Measurements from ENCODE around the gene COL18A1.

COL18A1 gene

GRCh38 chr21:45470773-45471524 lies 66.0 kb downstream of the COL18A1 start:
- peak; percentile 80 for DNase-seq

GRCh38 chr21:45471525-45472221 lies 66.7 kb downstream of the COL18A1 start:
- DNase-seq = no peak

GRCh38 chr21:45472445-45473365 lies 67.7 kb downstream of the COL18A1 start:
- no peak for DNase-seq

GRCh38 chr21:45473496-45474322 lies 68.7 kb downstream of the COL18A1 start:
- no peak for DNase-seq

- DNase-seq = no peak
Measured at GRCh38 chr21:45474323-45474950, 69.5 kb downstream of the COL18A1 start.

GRCh38 chr21:45475004-45475685 lies 70.2 kb downstream of the COL18A1 start:
- no peak for DNase-seq

- no peak for DNase-seq
Measured at GRCh38 chr21:45475797-45476570, 71.0 kb downstream of the COL18A1 start.

GRCh38 chr21:45476582-45476981 lies 71.6 kb downstream of the COL18A1 start:
- no peak for DNase-seq

- no peak for DNase-seq
Measured at GRCh38 chr21:45477176-45478114, 72.5 kb downstream of the COL18A1 start.

- peak; percentile 87 for DNase-seq
Measured at GRCh38 chr21:45478115-45478801, 73.3 kb downstream of the COL18A1 start.

- no peak for DNase-seq
Measured at GRCh38 chr21:45478816-45479669, 74.1 kb downstream of the COL18A1 start.

GRCh38 chr21:45479691-45480675 lies 75.0 kb downstream of the COL18A1 start:
- DNase-seq = peak; percentile 45

- no peak for DNase-seq
Measured at GRCh38 chr21:45480701-45481500, 75.9 kb downstream of the COL18A1 start.

- DNase-seq = no peak
Measured at GRCh38 chr21:45481566-45481965, 76.6 kb downstream of the COL18A1 start.
